Tibial nerve (tissue), 3 donors: ENCODE results near the gene HBZ.

ENCODE experiments used
- POLR2A ChIP-seq, 2 donors: fragments of 450-650 bp; IDR thresholded peaks; one replicate each; pipeline ENCODE4 v1.6.1; 2017; ENCODE audit warnings: antibody characterized with exemption in 2 of 2, mild to moderate bottlenecking in 2 of 2, moderate library complexity in 2 of 2
- TF ChIP-seq, protein P1 (sequence below), 5 experiments: fragments of 200-600 bp in 3 of 5; fragments of 450-650 bp in 2 of 5; sonication (generic) in 3 of 5; IDR thresholded peaks; one replicate each; pipeline ENCODE4 v1.5.1; 2016 to 2019; ENCODE audit warnings: antibody characterized with exemption in 5 of 5, mild to moderate bottlenecking in 3 of 5, moderate library complexity in 2 of 5

DNA sequence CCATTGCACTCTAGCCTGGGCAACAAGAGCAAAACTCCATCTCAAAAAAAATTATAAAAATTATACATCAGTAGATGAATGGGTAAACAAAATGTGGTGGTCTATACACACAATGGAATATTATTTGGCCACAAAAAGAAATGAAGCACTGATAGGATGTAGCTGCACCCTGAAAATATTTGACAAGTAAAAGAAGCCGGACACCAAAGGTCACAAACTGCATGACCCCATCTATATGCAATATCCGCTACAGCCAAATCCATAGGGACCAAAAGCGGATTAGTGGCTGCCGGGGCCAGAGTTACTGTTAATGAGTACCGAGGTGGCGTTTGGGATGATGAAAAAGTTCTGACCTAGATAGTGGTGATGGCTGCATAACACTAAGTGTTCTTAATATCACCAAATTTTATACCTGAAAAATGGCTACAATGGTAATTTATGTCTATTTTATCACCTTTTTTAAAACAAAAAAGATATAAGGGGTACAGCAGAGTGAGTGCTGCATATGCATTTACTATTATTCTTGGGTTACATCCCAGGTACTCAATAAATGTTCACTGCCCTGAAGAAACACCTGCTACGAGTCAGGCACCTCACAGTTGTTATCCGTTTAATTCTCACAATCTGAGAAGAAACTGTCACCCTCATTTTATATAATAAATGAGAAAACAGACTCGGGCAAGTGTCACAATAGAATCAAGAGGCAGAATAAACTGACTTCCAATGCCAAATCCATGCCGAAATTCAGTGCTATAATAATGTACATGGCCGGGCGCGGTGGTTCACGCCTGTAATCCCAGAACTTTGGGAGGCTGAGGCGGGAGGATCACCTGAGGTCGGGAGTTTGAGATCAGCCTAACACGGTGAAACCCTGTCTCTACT, 27.0 kb downstream of the HBZ start:
- TF ChIP-seq, protein P1, sequence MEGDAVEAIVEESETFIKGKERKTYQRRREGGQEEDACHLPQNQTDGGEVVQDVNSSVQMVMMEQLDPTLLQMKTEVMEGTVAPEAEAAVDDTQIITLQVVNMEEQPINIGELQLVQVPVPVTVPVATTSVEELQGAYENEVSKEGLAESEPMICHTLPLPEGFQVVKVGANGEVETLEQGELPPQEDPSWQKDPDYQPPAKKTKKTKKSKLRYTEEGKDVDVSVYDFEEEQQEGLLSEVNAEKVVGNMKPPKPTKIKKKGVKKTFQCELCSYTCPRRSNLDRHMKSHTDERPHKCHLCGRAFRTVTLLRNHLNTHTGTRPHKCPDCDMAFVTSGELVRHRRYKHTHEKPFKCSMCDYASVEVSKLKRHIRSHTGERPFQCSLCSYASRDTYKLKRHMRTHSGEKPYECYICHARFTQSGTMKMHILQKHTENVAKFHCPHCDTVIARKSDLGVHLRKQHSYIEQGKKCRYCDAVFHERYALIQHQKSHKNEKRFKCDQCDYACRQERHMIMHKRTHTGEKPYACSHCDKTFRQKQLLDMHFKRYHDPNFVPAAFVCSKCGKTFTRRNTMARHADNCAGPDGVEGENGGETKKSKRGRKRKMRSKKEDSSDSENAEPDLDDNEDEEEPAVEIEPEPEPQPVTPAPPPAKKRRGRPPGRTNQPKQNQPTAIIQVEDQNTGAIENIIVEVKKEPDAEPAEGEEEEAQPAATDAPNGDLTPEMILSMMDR (IDR thresholded peaks at IDR 0.05), result no peak
- no peak for TF ChIP-seq POLR2A (IDR thresholded peaks at IDR 0.05)
